Lower leg skin (tissue), 4 donors: ENCODE measurements around the gene TLCD1. TPM values are rescaled to one million over a fixed set of nuclear protein-coding genes. Genes with fewer than 3 reads are reported as not detected.

Source experiments
- DNase-seq, 2 donors: peaks; one replicate each; pipeline ENCODE4 v3.0.0-alpha.2; 2019; ENCODE audit warnings: low spot score in 2 of 2
- H3K4me3 ChIP-seq: fragments of 200-600 bp; sonication (generic); 2 replicates; pipeline ENCODE4 v1.5.1; 2017; ENCODE audit warnings: mild to moderate bottlenecking, low read depth; ENCODE audit not compliant: poor library complexity, severe bottlenecking
- CTCF ChIP-seq, 3 donors: fragments of 450-650 bp; IDR thresholded peaks; one replicate each; pipeline ENCODE4 v1.5.1; 2016; ENCODE audit warnings: antibody characterized with exemption in 3 of 3, mild to moderate bottlenecking in 3 of 3, moderate library complexity in 2 of 3
- POLR2A ChIP-seq, 2 donors: fragments of 450-650 bp; IDR thresholded peaks; one replicate each; pipeline ENCODE4 v1.6.1; 2016 to 2017; ENCODE audit warnings: antibody characterized with exemption in 2 of 2, mild to moderate bottlenecking in 1 of 2, moderate library complexity in 1 of 2
- WGBS, 2 donors: methylation state at CpG; one replicate each; pipeline ENCODE4 v1.1.5; 2018; 5-methylcytosine and 5-hydroxymethylcytosine counted together
- intact Hi-C: fragments of 100-400 bp; cut with DNase I; formaldehyde crosslinking; loops from one replicate; pipeline ENCODE4 v1.15.0; 2023; ENCODE audit warnings: low total_unique reads
- total RNA-seq, 4 donors: library from RNA; depleted of rRNA; stranded (reverse); fragments of >200 nt; gene quantifications; one replicate each; pipeline ENCODE4 v1.1.0, GENCODE V29; 2016

Gene TLCD1
- total RNA-seq, 4 donors from 2014 or later: 9.4 to 33.6 (median 23.5) TPM

GRCh38 chr17:28711723-28712031 lies 14.4 kb downstream of the TLCD1 start, which contains the start of gene PROCA1:
PROCA1 (minus strand) TSS chr17:28711888; CDS start chr17:28711660, 228 bp downstream.
- peak within 1 kb of the TSS; percentile 39 for H3K4me3 ChIP-seq
- 1 to 4% methylated on average over 20 of the region's 20 CpGs for WGBS, 2 donors
- intact Hi-C loops: no loop called here
- TF ChIP-seq POLR2A (IDR thresholded peaks at IDR 0.05) (no peak), CTCF (IDR thresholded peaks at IDR 0.05) (no peak)
- no peak for DNase-seq

DNA sequence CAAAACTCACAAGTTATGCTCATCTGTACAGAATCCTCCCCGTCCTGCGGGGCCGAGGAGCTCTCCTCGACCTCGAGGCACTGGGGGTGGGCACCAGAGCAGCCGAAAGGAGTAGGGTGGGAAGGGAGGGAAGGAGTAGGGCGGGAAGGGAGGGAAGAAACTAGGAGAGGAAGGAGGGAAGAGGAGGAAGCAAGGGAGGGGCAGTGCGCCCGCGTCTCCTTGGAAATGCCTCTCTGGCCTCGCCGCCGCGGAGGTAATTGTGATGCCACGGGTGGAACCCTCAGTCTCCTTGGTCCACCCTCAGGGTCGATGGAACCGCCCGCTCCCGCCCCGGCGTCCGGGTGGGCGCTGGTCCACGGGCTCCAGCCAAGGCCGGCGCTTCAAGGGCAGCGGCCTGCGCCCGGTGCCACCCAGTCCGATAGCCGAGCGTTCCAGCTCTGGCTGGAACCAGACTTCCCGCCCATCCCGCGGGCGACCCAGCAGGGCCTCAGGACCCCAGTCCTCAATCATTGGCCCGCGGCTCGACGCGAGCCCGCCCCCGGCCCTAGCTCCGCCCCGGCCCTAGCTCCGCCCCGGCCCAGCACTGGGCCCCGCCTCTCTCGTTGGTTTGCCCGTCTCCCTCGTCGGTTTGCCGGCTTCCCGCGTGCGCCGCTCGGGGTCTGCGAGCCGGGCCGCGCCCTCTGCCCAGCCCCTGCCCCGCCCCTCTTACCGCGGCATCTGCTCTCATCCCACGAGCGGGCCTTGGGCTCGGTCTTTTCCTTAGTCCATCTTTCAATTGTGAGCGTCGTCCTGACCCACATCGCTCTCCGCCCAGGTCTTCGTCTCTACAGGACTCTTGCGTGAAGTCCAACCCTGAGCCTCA lies 14.9 kb downstream of the TLCD1 start:
- intact Hi-C loops: no loop called here
- TF ChIP-seq POLR2A (IDR thresholded peaks at IDR 0.05): no peak
- no peak for TF ChIP-seq CTCF (IDR thresholded peaks at IDR 0.05)
- DNase-seq: peak; percentile 82 to 97
- 0 to 1% methylated on average over 42 to 64 of the region's 74 CpGs for WGBS, 2 donors
- H3K4me3 ChIP-seq: peak overlapping the region; percentile 39

DNA sequence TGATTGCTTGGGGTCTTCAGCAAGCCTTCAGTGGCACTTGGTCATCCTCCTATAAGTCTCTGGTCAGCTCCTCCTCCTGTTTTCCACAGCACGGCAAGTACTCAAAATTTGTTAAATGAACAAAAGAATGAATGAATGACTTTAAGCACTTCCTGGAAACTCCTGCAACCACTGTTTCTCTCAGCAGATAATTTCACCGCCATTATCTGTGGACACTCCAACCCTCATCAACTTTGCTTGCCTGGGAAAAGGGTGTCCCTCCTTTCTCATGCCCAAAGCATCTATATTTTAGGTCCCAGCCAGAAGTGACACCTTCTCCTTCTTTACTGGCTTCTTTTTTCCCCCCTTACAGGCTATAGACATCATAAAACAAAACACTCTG lies 18.7 kb downstream of the TLCD1 start:
- H3K4me3 ChIP-seq: no peak overlapping the region
- TF ChIP-seq POLR2A (IDR thresholded peaks at IDR 0.05): no peak
- no peak for TF ChIP-seq CTCF (IDR thresholded peaks at IDR 0.05)
- DNase-seq: no peak
- intact Hi-C loops: no loop called here
- WGBS, 2 donors: 74 to 85% methylated on average over 2 of the region's 2 CpGs

- intact Hi-C loops: no loop called here
- 69 to 85% methylated on average over 3 to 7 of the region's 7 CpGs for WGBS, 2 donors
- TF ChIP-seq POLR2A (IDR thresholded peaks at IDR 0.05) (no peak), CTCF (IDR thresholded peaks at IDR 0.05) (no peak)
- H3K4me3 ChIP-seq: no peak overlapping the region
- DNase-seq: no peak
Measured at GRCh38 chr17:28706471-28707338, 19.3 kb downstream of the TLCD1 start.

DNA sequence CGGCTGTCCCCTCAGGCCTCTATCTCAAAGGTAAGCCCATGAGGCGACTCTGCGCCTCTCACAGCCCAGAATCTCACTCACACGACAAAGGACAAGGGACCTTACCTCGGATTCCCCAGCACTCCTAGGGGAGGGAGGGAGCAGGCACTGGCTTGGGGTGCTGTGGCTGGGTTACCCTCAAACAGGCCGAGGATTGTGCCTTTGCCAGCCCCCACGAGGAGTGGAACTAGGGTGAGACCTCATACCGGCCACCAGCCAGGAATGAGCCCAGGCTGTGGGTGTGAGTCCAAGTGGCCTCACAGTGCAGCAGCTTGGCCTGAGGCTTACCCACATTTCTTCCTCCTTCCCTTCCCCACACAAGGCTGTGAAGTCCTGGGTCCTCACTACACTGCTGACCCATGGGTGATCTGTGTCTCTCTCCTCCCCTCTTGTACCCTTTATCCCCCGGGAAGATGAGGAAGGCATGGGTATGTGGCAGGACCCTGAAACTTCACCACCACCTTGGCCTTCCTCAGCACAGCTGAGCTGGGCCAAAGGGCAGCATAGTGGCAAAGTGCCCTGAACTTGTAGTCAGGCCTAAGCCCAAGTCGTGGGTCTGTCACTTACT lies 20.2 kb downstream of the TLCD1 start:
- DNase-seq: no peak
- intact Hi-C loops: no loop called here
- H3K4me3 ChIP-seq: no peak overlapping the region
- WGBS, 2 donors: 75 to 79% methylated on average over 10 of the region's 10 CpGs
- no peak for TF ChIP-seq CTCF (IDR thresholded peaks at IDR 0.05)
- no peak for TF ChIP-seq POLR2A (IDR thresholded peaks at IDR 0.05)
